Epithelial cell of esophagus (primary cell): Measurements from ENCODE around the gene CSNK1G1.
"Not testable (repeated sequence)": the region's sequence is repeated elsewhere in the genome, so short reads cannot be mapped to it uniquely, and the experiment has no call there.

Experiments
- DNase-seq: peaks from one replicate; pipeline ENCODE4 v3.0.0; 2010; ENCODE audit warnings: low read depth
- H3K4me3 ChIP-seq: 2 replicates; pipeline ENCODE4 v1.5.1; 2011; ENCODE audit warnings: mild to moderate bottlenecking, low read length, control low read depth
- TF ChIP-seq, protein P1 (sequence below): IDR thresholded peaks from 2 replicates; pipeline ENCODE4 v1.5.1; 2011; ENCODE audit warnings: low read depth, mild to moderate bottlenecking, low read length, control low read depth, inconsistent platforms; ENCODE audit not compliant: insufficient read depth; ENCODE audit errors: missing control alignments

Gene CSNK1G1

DNA sequence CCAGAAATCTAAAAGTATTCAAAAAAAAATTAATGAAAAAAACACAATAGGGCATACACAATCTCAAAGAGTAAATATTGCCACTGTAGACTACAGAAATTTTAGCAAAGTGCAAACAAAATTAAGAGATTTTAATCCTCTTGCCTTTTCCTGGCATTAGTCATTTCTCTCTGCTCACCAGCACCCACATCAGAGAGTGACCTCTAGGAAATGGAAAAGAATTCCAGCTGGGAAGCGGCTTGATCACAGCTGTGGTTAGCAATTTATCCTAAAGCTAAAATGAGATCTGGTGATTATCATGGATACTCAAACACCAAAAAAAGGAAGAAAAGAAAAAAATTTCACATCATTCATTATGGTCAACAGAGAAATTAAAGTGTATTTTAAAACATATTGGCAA is 7.5 kb downstream of the CSNK1G1 start:
- H3K4me3 ChIP-seq: no peak overlapping the region
- DNase-seq: no peak
- TF ChIP-seq, protein P1, sequence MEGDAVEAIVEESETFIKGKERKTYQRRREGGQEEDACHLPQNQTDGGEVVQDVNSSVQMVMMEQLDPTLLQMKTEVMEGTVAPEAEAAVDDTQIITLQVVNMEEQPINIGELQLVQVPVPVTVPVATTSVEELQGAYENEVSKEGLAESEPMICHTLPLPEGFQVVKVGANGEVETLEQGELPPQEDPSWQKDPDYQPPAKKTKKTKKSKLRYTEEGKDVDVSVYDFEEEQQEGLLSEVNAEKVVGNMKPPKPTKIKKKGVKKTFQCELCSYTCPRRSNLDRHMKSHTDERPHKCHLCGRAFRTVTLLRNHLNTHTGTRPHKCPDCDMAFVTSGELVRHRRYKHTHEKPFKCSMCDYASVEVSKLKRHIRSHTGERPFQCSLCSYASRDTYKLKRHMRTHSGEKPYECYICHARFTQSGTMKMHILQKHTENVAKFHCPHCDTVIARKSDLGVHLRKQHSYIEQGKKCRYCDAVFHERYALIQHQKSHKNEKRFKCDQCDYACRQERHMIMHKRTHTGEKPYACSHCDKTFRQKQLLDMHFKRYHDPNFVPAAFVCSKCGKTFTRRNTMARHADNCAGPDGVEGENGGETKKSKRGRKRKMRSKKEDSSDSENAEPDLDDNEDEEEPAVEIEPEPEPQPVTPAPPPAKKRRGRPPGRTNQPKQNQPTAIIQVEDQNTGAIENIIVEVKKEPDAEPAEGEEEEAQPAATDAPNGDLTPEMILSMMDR: no peak

DNA sequence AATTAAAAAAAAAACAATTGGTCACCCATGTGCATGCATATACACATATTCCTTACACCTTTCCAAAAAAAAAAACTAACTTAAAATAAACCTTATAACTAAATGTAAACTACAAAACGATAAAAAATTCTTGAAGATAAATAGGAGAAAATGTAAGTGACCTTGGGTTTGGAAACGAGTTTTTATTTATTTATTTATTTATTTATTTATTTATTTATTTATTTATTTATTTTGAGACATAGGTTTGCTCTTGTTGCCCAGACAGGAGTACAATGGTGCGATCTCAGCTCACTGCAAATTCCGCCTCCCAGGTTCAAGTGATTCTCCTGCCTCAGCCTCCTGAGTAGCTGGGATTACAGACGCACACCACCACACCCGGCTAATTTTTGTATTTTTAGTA is 9.7 kb downstream of the CSNK1G1 start:
- not testable (repeated sequence) for DNase-seq, H3K4me3 ChIP-seq

- peak; percentile 52 for DNase-seq
- H3K4me3 ChIP-seq: no peak overlapping the region
- TF ChIP-seq, protein P1: no peak
Measured at GRCh38 chr15:64344651-64345294, 11.2 kb downstream of the CSNK1G1 start.

- no peak for DNase-seq
- H3K4me3 ChIP-seq: no peak overlapping the region
- TF ChIP-seq, protein P1: no peak
Measured at GRCh38 chr15:64343841-64344240, 12.1 kb downstream of the CSNK1G1 start.

GRCh38 chr15:64343222-64343621 is 12.8 kb downstream of the CSNK1G1 start:
- TF ChIP-seq, protein P1: no peak
- no peak overlapping the region for H3K4me3 ChIP-seq
- DNase-seq: no peak

DNA sequence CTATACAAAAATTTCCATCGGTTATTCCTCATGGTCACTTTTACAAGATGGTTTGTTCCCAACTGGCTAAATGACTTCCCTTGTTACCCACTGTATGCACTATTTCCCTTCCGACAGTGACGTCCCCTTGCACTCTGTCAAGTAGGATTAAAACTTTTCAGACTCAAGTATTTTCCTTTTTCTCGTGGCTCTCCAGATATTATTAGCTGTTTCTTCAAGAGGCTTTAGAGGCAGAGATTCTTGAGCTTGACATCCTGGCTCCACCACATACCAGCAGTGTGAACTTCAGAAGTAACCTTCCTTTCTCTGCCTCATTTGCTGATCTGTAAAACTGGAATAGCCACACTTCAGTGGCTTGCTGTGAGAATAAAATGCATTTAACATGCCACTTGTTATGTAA is 14.0 kb downstream of the CSNK1G1 start:
- TF ChIP-seq, protein P1: no peak
- no peak for DNase-seq

GRCh38 chr15:64340355-64340754 is 15.6 kb downstream of the CSNK1G1 start:
- no peak overlapping the region for H3K4me3 ChIP-seq
- TF ChIP-seq, protein P1: no peak
- DNase-seq: no peak

More for the DNA sequence above, 14.0 kb downstream of the CSNK1G1 start:
- no peak overlapping the region for H3K4me3 ChIP-seq
